ENCODE measurements around the gene TMPRSS12. TPM values are rescaled to one million over a fixed set of nuclear protein-coding genes. Genes with fewer than 3 reads are reported as not detected.
"Not testable (repeated sequence)": the region's sequence is repeated elsewhere in the genome, so short reads cannot be mapped to it uniquely, and the experiment has no call there.

The TMPRSS12 gene
- total RNA-seq, 2 experiments from 2014 or later, result not detected

DNA sequence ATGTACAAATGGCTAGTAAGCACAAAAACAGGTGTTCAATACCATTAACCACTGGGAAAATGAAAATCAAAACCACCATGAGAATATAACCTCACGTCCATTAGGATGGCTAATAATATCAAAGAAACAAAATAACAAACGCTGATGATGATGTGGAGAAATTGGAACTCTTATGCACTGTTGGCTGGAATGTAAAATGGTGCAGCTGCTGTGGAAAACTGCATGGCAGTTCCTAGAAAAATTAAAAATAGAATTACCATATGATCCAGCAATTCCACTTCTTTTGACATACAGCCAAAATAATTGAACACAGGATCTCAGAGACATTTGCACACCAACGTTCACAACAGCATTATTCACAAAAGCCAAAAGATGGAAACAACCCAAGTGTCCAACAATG, 51.5 kb downstream of the TMPRSS12 start:
- Histone ChIP-seq H3K79me2 (ENCODE audit: insufficient read depth, low read depth, low read length) (no peaks in the 10 kb centered on the region), H4K20me1 (ENCODE audit: insufficient read depth, low read length) (no peaks in the 10 kb centered on the region), H3K4me2 (ENCODE audit: low read length) (no peak overlapping the region), H3K9me3 (ENCODE audit: low read length) (no peaks in the 10 kb centered on the region), H3K4me3 (ENCODE audit: low read depth, low read length, poor library complexity, severe bottlenecking) (no peak overlapping the region), H2AFZ (ENCODE audit: low read length) (peak overlapping the region; percentile 9; the same call in 1 of the 2 replicates), H3K4me1 (ENCODE audit: insufficient read depth, low read length, poor library complexity, severe bottlenecking) (peaks cover 4% of the 10 kb centered on the region), H3K9me2 (ENCODE audit: insufficient read depth, low read length) (no peaks in the 10 kb centered on the region), H3K36me3 (ENCODE audit: insufficient read depth, low read length) (no peaks in the 10 kb centered on the region), H3K27ac (ENCODE audit: low read depth, low read length, poor library complexity, severe bottlenecking) (no peak overlapping the region)
- CTCF ChIA-PET (ENCODE audit: unreplicated experiment), result no interaction called here
- no peak for DNase-seq (ENCODE audit: low spot score)
- no TSS peak for BruUV-seq (replicated peaks)
- TF ChIP-seq EZH2phosphoT487 (IDR thresholded peaks at IDR 0.05; ENCODE audit: borderline replicate concordance, low read depth, low read length), result no peak
- no peak for TF ChIP-seq CTCF (conservative IDR thresholded peaks at IDR 0.05; ENCODE audit: low read length)
- POLR2A ChIA-PET, result no interaction called here
- intact Hi-C loops (cut with micrococcal nuclease; ENCODE audit: unreplicated experiment), result no loop called here

DNA sequence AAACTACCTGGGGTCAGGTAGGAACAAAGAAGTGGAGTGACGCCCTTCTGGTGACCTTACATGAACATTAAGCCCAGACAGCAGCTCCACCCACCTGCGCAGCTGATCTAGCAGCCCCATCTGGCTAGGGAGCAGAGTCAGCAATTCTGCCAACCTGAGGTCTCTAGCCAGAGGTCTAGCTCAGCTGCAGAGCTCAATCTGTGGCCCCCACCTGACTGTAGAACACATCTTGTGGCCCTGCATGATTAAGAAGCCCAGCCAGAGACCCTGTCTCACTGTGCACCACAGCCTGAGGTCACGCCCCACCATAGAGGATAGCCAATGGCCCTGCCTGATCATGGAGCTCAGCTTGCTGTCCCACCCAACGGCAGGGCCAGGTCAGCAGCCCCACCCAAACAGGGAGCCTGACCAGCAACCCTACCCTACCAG, 59.0 kb downstream of the TMPRSS12 start:
- H3K4me2 ChIP-seq (ENCODE audit: low read length), result no peak overlapping the region
- H2AFZ ChIP-seq (ENCODE audit: low read length), result no peak overlapping the region
- intact Hi-C loops (cut with micrococcal nuclease; ENCODE audit: unreplicated experiment), result no loop called here
- POLR2A ChIA-PET, result no interaction called here
- H3K27ac ChIP-seq (ENCODE audit: low read depth, low read length, poor library complexity, severe bottlenecking), result no peak overlapping the region
- TF ChIP-seq CTCF (conservative IDR thresholded peaks at IDR 0.05; ENCODE audit: low read length) (no peak), EZH2phosphoT487 (IDR thresholded peaks at IDR 0.05; ENCODE audit: borderline replicate concordance, low read depth, low read length) (no peak)
- DNase-seq (ENCODE audit: low spot score), result no peak
- BruUV-seq (replicated peaks), result no TSS peak
- H3K36me3 ChIP-seq (ENCODE audit: insufficient read depth, low read length), result no peaks in the 10 kb centered on the region
- H3K9me2 ChIP-seq (ENCODE audit: insufficient read depth, low read length), result no peaks in the 10 kb centered on the region
- H3K4me1 ChIP-seq (ENCODE audit: insufficient read depth, low read length, poor library complexity, severe bottlenecking), result no peaks in the 10 kb centered on the region
- H4K20me1 ChIP-seq (ENCODE audit: insufficient read depth, low read length), result no peaks in the 10 kb centered on the region
- H3K4me3 ChIP-seq (ENCODE audit: low read depth, low read length, poor library complexity, severe bottlenecking), result no peak overlapping the region
- CTCF ChIA-PET (ENCODE audit: unreplicated experiment), result no interaction called here
- H3K79me2 ChIP-seq (ENCODE audit: insufficient read depth, low read depth, low read length), result no peaks in the 10 kb centered on the region
- H3K9me3 ChIP-seq (ENCODE audit: low read length), result no peaks in the 10 kb centered on the region

- DNase-seq (ENCODE audit: low spot score); H3K4me2 ChIP-seq (ENCODE audit: low read length); H3K9me2 ChIP-seq (ENCODE audit: insufficient read depth, low read length); H4K20me1 ChIP-seq (ENCODE audit: insufficient read depth, low read length); H3K27ac ChIP-seq (ENCODE audit: low read depth, low read length, poor library complexity, severe bottlenecking); H3K4me3 ChIP-seq (ENCODE audit: low read depth, low read length, poor library complexity, severe bottlenecking); H3K4me1 ChIP-seq (ENCODE audit: insufficient read depth, low read length, poor library complexity, severe bottlenecking); H3K9me3 ChIP-seq (ENCODE audit: low read length); CTCF ChIA-PET (ENCODE audit: unreplicated experiment); POLR2A ChIA-PET; H3K36me3 ChIP-seq (ENCODE audit: insufficient read depth, low read length); H3K79me2 ChIP-seq (ENCODE audit: insufficient read depth, low read depth, low read length); BruUV-seq (replicated peaks); H2AFZ ChIP-seq (ENCODE audit: low read length); intact Hi-C loops (cut with micrococcal nuclease; ENCODE audit: unreplicated experiment): not testable (repeated sequence)
Measured at GRCh38 chr12:50908479-50908878, 65.8 kb downstream of the TMPRSS12 start.

DNA sequence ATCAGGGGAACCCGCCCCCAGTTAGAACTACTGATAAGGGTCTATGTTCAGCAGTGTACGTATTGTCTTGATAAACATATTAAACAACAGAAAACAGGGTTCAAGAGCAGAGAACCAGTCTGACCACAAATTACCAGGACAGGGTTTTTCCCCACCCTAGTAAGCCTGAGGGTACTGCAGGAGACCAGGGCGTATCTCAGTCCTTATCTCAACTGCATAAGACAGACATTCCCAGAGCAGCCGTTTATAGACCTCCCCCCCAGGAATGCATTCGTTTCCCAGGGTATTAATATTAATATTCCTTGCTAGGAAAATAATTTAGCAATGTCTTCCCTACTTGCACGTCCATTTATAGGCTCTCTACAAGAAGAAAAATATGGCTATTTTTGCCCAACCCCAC, 69.6 kb downstream of the TMPRSS12 start:
- DNase-seq (ENCODE audit: low spot score); intact Hi-C loops (cut with micrococcal nuclease; ENCODE audit: unreplicated experiment); POLR2A ChIA-PET: not testable (repeated sequence)

More for the DNA sequence above, 69.6 kb downstream of the TMPRSS12 start:
- H3K79me2 ChIP-seq (ENCODE audit: insufficient read depth, low read depth, low read length); H3K4me2 ChIP-seq (ENCODE audit: low read length); H3K4me1 ChIP-seq (ENCODE audit: insufficient read depth, low read length, poor library complexity, severe bottlenecking); H3K4me3 ChIP-seq (ENCODE audit: low read depth, low read length, poor library complexity, severe bottlenecking); H3K36me3 ChIP-seq (ENCODE audit: insufficient read depth, low read length); H3K9me2 ChIP-seq (ENCODE audit: insufficient read depth, low read length); H3K27ac ChIP-seq (ENCODE audit: low read depth, low read length, poor library complexity, severe bottlenecking); BruUV-seq (replicated peaks); H4K20me1 ChIP-seq (ENCODE audit: insufficient read depth, low read length); CTCF ChIA-PET (ENCODE audit: unreplicated experiment); H2AFZ ChIP-seq (ENCODE audit: low read length): not testable (repeated sequence)
- H3K9me3 ChIP-seq (ENCODE audit: low read length), result peaks cover 21% of the 10 kb centered on the region

Data from OCI-LY7 (cell line).